DMS114 treated with DMSO at 0.1 percent for 48 hours (cell line): ENCODE measurements around the gene HSD11B1.

Experiments
- DNase-seq: peaks from one replicate; lab custom pipeline; 2025; ENCODE audit not compliant: unreplicated experiment; lab: John Stamatoyannopoulos, UW

The HSD11B1 gene

DNA sequence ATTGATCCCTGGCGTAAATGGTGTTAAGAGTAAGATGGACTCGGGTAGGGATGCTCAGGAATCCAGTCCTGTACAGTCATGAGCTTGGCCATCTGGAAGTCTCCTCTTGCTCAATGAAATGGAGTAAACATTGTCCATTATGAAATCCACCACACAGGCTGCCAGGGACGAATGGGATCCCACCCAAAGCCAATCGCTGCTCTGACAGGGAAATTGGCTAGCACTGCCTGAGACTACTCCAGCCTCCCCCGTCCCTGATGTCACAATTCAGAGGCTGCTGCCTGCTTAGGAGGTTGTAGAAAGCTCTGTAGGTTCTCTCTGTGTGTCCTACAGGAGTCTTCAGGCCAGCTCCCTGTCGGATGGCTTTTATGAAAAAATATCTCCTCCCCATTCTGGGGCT, at the start of gene HSD11B1:
HSD11B1 (plus strand) TSS at position 263 of the 400 bp plus-strand sequence; CDS start at position 360, 97 bp downstream.
- no peak for DNase-seq

DNA sequence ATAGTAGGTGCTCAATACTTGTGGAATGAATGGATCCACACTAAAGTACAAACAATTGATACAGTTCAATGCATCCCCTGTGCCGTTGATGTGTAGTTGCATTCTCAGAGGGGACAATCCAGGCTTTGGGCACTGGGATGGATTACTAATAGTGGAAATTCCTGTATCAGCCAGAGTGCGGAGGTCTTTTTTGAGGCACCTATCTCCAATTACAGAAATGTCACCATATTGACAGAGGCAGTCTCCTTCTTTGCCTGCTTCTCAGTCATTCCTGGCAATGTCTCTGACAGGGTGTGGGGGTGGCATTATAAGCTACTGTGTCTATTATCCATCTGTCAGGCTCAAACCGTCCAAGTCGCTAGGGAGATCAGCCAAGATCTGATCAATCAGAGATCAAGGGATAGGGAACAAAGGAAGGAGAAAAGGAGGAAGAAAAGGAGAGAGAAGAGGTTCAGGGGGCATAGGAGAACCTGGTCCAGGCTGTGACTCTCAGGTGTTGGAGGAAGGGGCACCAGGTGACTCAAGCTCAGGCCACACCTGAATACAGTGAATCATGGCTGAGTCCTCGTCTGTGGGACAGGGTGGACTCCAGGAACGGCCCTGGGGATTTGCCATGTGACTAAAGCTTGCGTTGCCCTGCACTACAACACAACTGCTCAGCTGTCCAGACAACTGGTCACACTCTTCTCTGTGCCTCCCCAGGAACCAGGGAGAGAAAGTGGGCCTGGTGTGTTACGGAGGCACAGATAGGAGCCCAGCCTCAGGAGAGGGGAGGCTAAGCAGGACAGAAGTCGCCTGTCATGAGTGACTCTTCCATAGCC, 49.0 kb upstream of the HSD11B1 start:
- DNase-seq, result no peak

DNA sequence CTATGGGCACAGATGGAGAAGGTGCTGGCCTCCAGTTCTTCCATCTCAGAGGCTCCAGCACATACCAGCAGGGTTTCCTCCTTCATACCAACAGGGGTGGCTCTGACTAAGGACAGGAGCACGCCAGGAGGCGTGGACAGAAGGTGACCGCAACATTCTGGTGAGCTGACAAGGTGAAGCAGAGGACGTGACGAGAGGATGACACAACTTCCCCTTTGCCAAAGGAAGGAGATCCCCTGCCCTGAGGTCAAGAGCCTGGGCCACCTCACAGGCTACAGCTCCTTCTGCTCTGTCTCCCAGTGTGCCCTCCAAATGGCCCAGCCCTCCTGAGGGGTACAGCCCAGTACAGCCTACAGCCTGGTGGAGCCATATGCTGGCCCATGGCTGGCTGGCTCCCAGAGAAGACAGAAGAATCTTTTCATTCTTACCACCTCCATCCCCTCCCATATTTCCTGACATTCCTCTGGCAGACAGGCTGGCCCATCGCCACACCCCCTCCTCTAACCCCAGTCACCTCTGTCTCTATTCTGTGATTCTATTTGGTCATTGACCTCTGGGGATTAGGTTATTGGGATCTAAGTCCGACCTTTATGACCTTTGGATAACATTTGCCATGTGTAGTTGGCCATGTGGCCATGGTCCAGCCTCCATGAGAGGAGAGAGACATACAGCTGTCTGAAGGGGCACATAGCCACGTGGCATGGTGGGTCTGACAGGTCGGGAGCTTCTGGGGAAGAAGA, 47.3 kb upstream of the HSD11B1 start:
- DNase-seq, result no peak

DNA sequence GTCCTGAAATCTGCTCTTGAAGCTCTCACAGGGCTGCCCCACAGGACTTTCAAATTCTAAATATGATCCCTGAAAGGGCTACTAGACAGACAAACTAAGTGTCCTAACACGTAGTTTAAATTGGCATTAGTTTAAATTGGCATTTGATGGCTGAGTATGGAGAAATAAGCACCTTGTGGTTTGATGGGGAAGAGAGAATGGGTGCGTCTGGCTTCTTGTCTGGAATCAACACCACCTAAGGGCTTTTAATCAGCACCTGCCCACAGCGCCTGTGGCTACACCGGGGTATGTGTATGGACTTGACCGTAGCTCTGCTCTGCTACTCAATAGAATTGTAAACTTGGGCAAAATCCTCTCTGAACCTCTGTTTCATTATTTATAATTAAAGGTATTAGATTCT, 46.7 kb upstream of the HSD11B1 start:
- DNase-seq, result no peak

DNA sequence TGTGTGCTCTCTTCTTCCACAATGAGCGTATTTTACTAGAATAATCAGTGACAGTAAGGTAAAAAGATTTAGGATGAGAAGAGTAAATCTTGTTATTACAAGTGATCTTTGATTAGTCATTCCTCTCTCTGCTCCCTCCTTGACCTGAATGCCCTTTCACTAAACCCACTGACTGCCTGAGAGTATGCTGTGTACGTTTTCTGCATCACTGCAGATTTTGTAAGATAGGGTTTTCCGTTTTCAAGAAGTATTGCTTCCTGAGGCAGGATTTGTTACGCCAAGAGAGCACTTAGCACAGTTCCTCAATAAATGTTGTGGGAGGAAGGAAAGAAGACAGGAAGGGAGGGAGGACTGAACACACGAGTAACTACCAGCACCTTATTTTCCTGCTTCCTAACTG, 44.7 kb upstream of the HSD11B1 start:
- no peak for DNase-seq

DNA sequence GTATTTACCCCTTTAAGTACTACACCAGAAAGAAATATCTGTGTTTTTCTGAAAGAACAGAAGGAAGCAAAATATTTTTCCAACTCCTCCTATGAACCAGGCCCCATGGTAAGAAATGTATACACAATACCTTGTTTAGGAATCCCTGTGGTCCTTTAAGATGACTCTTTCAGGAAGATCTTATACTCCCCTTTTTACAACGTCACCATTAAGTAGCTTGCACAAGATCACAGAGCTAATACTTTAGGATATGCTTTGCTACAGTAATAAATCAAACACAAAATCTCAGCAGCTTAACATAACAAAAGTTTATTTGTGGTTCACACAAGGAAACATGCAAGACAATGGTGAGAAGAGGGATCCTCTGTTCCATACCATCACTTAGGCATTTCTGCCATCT, 43.6 kb upstream of the HSD11B1 start:
- DNase-seq, result no peak

DNA sequence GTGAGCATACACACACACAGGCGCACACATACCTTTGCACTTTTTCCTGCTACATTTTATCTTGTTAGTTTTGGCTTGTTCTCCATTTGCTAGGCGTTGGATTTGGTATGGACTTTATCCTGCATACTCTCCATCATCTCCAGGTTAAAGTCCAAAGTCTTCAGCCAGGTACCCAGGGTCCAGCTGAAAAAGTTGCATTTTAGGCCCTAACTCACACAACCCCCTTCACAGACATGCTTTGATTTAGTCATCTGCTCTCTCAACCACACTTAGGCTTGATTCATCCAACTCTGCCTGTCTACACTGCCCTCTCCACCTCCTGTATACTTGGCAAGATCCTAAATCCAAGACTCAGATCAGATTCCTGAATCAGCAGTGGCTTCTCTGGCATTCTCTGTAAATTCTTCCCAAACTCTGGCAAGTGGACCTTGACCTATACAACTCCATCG, 41.7 kb upstream of the HSD11B1 start:
- no peak for DNase-seq

DNA sequence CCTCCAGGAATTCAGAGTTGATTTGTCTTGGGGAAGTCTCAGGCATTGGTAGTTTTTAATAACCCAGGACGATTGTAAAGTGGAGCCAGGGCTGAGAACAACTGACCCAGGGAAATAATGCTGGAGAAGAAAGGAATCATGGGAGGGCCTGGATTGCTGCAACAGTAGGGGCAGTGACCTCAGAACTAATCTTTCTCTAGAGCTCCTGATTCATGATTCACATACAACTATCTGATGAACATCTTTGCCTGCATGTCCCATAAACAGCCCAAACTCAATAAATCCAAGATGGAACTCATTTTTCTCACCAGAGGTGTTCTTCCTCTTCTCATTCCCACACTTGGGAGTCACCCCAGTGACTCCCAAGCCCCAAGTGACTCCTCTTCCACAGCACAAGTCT, 37.5 kb upstream of the HSD11B1 start:
- no peak for DNase-seq

DNA sequence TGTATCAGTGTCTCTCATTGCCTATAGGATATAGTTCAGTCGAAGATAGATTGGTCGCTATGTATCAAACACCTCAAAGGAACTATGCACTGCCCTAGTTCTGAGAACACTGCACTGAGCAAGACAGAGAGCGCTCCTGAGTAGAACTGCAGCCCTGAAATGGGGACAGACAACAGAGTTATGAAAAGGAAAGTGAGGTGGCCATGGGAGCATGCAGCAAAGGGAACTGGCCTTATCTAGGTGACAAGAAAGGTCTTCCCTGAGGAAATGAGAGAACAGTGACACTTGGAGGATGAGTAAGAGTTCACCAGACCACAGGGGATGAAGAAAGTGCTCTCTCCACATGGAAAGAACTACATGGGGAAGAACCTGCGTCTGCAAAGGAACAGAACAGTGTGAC, 36.9 kb upstream of the HSD11B1 start:
- no peak for DNase-seq

DNA sequence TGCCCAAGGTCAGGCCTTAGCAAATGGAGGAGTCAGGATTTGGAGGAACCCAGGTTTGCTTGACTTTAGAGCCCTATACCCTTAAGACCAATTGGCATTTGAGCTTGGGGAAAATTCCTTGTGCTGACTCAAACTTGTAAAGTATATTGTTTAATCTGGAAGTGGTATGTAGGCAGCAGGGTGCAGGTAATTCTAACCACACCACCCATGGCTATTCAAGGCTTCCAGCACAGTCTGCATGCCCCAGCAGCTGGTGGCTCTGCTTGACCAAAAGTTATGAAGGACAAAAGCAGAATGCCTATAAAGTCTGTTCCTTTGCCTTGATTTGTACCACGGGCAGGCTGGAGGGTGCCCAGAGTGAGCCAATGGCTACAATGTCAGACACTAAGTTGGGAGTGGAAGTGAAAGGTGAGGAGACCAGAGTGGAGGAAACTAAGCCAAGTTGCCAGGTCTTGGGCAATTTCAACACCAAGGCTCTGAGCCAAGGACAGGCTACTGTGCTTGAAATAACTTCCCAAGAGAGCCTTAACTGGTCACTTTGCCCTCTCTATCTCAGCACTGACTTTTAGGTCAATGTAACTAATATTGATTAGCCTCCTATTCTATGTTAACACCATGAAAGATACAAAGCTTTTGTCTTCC, 34.1 kb upstream of the HSD11B1 start:
- DNase-seq, result no peak

DNA sequence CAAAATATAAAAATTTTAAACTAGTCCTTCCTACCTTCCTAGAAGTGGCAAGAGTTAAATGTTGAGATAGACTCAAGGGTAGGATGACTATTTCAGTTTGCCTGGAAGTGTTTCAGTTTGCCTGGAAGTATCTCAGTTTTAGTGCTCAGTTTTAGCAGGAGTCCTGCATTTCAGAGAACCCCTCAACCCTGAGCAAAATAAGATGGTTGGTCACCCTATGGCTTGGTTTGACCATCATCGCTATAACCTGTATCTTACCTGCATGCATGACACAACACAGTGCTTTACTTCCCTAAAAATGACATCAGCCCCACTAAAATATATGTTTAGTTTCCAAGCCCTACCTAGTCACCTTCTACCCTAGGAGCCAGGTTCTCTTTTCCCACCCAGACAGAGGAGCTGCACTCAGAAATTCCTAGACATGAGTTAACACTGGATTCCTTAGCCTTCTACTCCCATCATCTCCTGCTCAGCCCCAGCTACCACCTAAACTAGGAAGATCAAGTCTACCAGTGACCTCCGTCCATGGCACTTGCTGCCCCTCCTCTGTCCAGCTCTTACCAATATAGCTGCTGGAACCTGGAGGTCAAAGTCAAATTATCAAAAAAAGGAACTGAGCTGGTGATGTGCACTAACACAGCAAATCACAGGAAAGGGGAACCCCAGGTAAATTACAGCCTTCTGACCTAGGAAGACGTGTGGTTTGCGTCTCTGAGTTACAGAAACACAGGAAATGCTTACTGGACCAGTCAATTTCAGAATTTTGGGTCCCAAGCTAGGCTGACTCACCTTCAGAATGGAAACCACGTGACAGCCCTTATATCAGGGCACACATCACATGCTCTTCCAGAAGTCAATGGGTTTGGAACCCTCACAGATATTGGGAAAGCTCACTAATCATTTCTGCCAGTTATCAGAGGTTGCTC, 31.7 kb upstream of the HSD11B1 start:
- DNase-seq, result no peak

DNA sequence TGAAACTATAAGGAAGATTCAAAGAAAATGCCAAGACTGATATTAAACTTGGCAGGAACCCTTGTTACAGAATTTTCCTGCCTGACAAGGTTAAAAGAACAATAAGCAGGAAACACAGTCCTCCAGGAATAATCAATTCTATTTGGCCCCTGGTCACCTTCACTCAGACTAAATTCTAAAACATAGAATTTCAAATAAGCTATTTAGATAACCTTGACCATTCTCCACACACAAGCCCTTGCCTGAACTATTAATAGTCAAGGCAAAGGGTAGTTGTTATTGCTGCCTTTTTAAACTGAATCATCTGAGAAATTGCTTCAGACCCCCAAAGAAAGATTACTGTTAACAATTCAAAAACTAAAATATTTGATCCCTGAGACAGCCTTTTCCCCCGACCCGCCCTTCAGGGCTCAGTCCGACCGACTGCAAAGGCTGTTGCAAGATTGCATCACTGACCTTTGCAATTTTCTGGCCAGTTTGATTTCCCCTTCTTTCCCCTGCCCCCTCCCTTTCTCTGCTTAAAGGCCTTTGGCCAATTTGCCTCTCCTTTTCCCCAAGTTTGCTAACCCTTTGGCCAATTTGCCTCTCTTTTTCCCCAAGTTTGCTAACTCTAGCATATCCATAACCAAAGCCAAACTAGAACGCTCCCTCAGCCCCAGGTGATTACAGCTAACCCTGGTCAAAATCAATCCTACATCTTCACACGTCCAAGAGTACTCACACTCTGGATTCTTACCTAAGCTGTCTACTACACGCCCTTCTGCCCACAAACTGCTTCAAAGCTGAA, 30.8 kb upstream of the HSD11B1 start:
- no peak for DNase-seq

DNA sequence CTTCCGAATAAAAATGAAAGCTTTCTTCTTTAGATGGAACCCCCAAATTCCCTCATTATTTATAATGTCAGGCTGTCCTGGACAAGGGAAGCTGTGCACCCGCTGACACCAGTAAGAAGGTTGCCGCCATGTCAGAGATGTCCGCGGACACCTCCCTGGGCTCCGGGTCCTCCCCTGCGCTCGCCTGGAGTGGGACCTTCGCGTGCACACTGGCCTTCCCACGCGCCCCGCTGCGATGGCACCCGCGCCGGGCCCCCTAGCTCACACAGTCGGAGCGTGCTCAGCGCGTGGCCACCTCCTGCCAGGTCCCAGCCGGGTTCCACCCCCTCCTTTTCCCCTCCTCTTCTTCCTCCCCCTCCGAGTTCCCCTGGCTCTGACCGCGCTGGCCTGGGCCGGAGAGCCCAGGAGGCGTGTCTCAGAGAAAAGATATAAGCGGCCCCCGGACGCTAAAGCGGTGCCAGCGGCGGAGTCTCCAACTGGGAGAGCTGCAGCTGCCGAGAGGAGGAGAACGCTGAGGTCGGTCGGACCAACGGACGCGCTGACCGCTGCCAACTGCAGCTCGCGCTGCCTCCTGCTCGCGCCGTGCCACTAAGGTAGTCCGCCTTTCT, 29.6 kb upstream of the HSD11B1 start, which contains the start of gene G0S2:
G0S2 (plus strand) TSS at position 456 of the 608 bp plus-strand sequence. CDS start 273 bp downstream, outside the sequence.
- no peak for DNase-seq

DNA sequence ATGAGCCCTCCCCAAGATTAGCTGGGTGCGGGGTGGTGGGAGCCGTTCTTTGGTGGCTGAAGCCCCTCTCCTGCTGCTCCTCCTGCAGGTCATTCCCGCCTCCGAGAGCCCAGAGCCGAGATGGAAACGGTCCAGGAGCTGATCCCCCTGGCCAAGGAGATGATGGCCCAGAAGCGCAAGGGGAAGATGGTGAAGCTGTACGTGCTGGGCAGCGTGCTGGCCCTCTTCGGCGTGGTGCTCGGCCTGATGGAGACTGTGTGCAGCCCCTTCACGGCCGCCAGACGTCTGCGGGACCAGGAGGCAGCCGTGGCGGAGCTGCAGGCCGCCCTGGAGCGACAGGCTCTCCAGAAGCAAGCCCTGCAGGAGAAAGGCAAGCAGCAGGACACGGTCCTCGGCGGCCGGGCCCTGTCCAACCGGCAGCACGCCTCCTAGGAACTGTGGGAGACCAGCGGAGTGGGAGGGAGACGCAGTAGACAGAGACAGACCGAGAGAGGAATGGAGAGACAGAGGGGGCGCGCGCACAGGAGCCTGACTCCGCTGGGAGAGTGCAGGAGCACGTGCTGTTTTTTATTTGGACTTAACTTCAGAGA, 29.0 kb upstream of the HSD11B1 start:
- DNase-seq, result peak; percentile 34

DNA sequence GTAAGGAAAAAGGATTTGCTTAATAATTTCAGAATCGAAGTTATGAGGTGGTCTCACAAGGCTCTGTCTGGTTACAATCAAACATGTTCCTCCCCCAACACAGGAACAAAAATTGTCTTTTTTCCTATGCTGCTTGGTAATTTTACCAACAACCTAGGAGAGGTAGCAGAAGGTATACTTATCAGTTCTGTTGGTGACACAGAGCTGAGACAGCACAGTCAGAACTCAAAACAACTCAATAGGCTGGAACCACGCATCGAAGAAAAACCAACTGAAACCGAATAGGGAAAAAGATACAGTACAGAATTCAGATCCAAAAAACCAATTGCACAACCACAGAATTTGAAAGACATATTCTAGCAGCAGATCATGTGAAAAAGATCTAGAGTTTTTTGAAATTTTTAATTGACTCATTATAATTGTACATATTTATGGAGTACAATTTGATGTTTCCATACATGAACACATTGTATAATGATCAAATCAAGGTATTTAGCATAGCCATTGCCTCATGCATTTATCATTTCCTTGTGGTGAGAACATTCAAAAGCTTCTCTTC, 25.6 kb upstream of the HSD11B1 start:
- no peak for DNase-seq

DNA sequence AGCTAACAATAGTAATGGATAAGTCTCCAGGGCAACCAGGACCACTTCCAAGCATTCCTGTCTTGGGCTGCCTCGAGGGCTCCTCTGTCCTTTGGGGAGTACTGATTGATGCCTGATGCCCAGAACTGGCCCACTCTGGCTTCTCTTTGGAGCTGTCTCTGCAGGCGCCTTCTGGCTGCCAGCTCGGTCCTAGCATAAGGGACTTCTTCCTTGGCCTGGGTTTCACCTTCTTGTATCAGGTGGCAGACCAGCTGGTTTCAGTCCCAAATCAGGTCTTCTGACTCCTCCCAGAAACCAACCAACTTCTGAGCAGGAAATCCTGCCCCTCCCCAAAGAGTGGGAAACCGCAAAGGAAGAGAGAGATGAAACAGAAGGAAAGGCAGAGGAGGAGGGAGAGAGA, 18.8 kb upstream of the HSD11B1 start:
- no peak for DNase-seq

DNA sequence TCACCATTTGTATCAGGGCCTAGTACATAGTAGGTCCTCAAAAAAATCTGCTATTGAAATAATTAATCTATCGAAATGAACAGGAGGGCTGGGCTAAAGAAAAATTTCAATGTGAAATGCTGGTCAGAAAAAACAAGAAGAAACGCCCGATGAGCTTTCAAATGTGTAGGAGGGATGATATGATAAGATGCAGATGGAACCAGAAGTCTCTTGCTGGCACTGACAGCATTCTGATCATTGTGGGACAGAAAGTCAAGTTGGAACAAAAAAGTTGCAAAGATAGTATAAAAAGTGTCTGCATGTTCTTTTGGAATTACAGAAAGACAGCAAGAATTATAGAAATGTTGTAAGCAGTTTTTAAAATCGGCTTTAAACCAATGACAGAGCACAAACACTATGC, 18.3 kb upstream of the HSD11B1 start:
- DNase-seq, result no peak

DNA sequence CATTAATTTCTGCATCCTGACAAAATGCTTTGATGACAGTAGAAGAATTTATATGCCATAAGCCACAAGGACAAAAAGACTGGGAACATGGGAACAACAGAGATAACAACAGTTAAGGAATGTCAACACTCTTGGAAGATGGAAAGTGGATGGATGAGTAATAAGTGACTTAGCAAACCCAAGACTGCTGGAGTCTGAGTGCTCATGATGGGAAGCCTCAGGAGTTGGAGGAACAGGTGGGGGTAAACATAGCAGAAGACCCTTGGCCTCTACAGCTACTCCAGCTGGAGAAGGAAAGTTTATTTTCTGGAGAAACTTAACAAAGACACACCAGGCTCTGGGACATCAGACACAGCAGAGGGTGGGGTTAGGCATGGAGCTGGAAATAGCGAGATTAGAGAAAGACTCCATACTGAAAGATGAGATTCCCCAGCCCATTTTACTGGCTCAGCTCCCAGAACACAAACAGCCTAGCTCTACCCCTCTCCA, 15.9 kb upstream of the HSD11B1 start:
- no peak for DNase-seq

DNA sequence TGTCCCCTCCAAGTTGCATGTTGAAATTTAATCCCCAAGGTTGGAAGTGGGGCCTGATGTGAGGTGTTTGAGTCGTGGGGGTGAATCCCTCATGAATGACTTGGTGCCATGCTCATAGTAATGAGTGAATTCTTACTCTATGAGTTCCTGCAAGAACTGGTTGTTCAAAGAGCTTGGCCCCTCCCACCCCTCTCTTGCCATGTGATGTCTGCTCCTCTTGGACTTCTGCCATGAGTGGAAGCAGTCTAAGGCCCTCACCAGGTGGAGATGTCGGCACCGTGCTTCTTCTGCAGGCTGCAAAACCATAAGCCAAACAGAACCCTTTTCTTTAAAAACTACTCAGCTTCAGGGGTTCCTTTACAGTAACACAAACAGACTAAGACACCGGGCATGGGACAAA, 15.2 kb upstream of the HSD11B1 start:
- no peak for DNase-seq
